Measurements from ENCODE around the gene KDF1. TPM values are rescaled to one million over a fixed set of nuclear protein-coding genes. Genes with fewer than 3 reads are reported as not detected.

Gene KDF1
- total and polyA plus RNA-seq, 2 of the 13 experiments (the other 11 are each of a cell fraction or from before 2014, with no cell fraction given), result 1.9 to 4.9 TPM

DNA sequence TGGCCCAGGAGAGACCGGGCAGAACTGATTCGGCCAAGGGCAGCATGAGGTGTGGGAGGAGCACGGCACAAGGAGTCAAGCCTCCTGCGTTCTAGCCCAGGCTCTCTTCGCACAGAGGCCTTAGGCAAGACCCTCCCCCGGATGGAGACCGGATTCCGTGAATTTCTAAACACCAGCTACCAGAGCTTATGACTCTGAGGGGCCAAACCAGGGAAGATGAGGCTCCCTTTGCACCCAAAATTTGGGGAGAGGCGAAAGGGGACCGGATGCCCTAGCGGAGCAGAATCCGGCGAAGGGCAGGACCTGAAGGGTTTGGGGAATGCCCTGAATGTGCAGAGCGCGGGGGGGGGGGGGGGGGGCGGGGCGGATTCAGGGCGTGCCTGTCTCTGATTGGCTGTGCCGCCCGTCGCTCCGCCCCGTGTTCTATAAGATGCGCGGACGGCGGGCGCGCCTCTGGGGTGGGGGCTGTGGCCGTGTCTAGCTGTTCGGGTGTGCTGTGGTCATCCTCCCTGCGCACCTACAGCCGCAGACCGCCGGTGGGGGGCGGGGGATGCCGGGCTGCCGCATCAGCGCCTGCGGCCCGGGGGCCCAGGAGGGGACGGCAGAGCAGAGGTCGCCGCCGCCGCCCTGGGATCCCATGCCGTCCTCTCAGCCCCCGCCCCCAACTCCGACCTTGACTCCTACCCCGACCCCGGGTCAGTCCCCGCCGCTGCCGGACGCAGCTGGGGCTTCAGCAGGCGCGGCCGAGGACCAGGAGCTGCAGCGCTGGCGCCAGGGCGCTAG lies 33.2 kb upstream of the KDF1 start, which contains the start of gene TRNP1 (continued):
- TF ChIP-seq ZNF101 (CRISPR knock-in tag; IDR thresholded peaks at IDR 0.05; ENCODE audit: borderline replicate concordance, low read depth) (no peak), MXD3 (CRISPR knock-in tag; IDR thresholded peaks at IDR 0.05) (peak; percentile 87), PCBP2 (optimal IDR thresholded peaks at IDR 0.05; ENCODE audit: low read depth, low read length, poor library complexity, severe bottlenecking) (no peak), BHLHE40 (IDR thresholded peaks at IDR 0.05; ENCODE audit: low read length) (no peak), ZNF713 (CRISPR knock-in tag; IDR thresholded peaks at IDR 0.05) (no peak), IRF2 (CRISPR knock-in tag; IDR thresholded peaks at IDR 0.05) (peak; percentile 78), RORA (CRISPR knock-in tag; IDR thresholded peaks at IDR 0.05) (no peak), NFIB (CRISPR knock-in tag; IDR thresholded peaks at IDR 0.05; ENCODE audit: borderline replicate concordance) (no peak), THAP7 (CRISPR knock-in tag; IDR thresholded peaks at IDR 0.05) (0 out of 2 replicates have a peak, but pooled peaks have one; percentile 73), ZNF431 (CRISPR knock-in tag; IDR thresholded peaks at IDR 0.05; ENCODE audit: borderline replicate concordance, low read depth) (peak; percentile 91; the same call in 1 of the 2 replicates), CREB1 (IDR thresholded peaks at IDR 0.05) (peak; percentile 56), CREB1 (CRISPR knock-in tag; IDR thresholded peaks at IDR 0.05) (no peak; the same call in 1 of the 2 replicates), ZNF780A (CRISPR knock-in tag; IDR thresholded peaks at IDR 0.05) (no peak), ATF6 (CRISPR knock-in tag; conservative IDR thresholded peaks at IDR 0.05) (no peak), ZNF597 (CRISPR knock-in tag; IDR thresholded peaks at IDR 0.05) (no peak), NONO (IDR thresholded peaks at IDR 0.05) (no peak), NONO (CRISPR knock-in tag; conservative IDR thresholded peaks at IDR 0.05) (peak; percentile 90), ZNF589 (CRISPR knock-in tag; conservative IDR thresholded peaks at IDR 0.05) (peak; percentile 86; the same call in 1 of the 2 replicates), ZNF121 (CRISPR knock-in tag; IDR thresholded peaks at IDR 0.05) (peak; percentile 65; the same call in 1 of the 2 replicates)
- TF ChIP-seq, protein P1, sequence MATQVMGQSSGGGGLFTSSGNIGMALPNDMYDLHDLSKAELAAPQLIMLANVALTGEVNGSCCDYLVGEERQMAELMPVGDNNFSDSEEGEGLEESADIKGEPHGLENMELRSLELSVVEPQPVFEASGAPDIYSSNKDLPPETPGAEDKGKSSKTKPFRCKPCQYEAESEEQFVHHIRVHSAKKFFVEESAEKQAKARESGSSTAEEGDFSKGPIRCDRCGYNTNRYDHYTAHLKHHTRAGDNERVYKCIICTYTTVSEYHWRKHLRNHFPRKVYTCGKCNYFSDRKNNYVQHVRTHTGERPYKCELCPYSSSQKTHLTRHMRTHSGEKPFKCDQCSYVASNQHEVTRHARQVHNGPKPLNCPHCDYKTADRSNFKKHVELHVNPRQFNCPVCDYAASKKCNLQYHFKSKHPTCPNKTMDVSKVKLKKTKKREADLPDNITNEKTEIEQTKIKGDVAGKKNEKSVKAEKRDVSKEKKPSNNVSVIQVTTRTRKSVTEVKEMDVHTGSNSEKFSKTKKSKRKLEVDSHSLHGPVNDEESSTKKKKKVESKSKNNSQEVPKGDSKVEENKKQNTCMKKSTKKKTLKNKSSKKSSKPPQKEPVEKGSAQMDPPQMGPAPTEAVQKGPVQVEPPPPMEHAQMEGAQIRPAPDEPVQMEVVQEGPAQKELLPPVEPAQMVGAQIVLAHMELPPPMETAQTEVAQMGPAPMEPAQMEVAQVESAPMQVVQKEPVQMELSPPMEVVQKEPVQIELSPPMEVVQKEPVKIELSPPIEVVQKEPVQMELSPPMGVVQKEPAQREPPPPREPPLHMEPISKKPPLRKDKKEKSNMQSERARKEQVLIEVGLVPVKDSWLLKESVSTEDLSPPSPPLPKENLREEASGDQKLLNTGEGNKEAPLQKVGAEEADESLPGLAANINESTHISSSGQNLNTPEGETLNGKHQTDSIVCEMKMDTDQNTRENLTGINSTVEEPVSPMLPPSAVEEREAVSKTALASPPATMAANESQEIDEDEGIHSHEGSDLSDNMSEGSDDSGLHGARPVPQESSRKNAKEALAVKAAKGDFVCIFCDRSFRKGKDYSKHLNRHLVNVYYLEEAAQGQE (IDR thresholded peaks at IDR 0.05; ENCODE audit: borderline replicate concordance in 1 of 2, low read depth in 1 of 2, low read length in 2 of 2), result peak in 1 of 2 experiments; percentile 65; a peak in 1 of 4 replicates
- TF ChIP-seq, protein P2, sequence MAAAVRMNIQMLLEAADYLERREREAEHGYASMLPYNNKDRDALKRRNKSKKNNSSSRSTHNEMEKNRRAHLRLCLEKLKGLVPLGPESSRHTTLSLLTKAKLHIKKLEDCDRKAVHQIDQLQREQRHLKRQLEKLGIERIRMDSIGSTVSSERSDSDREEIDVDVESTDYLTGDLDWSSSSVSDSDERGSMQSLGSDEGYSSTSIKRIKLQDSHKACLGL (CRISPR knock-in tag; IDR thresholded peaks at IDR 0.05), result no peak
